Endothelial cell (in vitro differentiated cells): ENCODE data around the gene CHMP1B. TPM values are rescaled to one million over a fixed set of nuclear protein-coding genes. Genes with fewer than 3 reads are reported as not detected.

ENCODE experiments used
- DNase-seq: peaks from one replicate; pipeline ENCODE4 v3.0.0; 2021; ENCODE audit warnings: low spot score
- H3K27ac Mint-ChIP-seq: one replicate; pipeline ENCODE4 v1.8.0; 2021; ENCODE audit warnings: mixed read lengths, inconsistent platforms; ENCODE audit not compliant: unreplicated experiment
- H3K27me3 Mint-ChIP-seq: one replicate; pipeline ENCODE4 v1.8.0; 2021; ENCODE audit warnings: mild to moderate bottlenecking, moderate library complexity, mixed read lengths, inconsistent platforms; ENCODE audit not compliant: unreplicated experiment
- H3K36me3 Mint-ChIP-seq: one replicate; pipeline ENCODE4 v1.8.0; 2021; ENCODE audit warnings: mild to moderate bottlenecking, low read depth, mixed read lengths, inconsistent platforms; ENCODE audit not compliant: unreplicated experiment
- H3K4me1 Mint-ChIP-seq: one replicate; pipeline ENCODE4 v1.8.0; 2021; ENCODE audit warnings: mild to moderate bottlenecking, mixed read lengths, inconsistent platforms; ENCODE audit not compliant: unreplicated experiment
- H3K4me3 Mint-ChIP-seq: one replicate; pipeline ENCODE4 v1.8.0; 2021; ENCODE audit warnings: mild to moderate bottlenecking, mixed read lengths, inconsistent platforms; ENCODE audit not compliant: unreplicated experiment
- H3K9me3 Mint-ChIP-seq: one replicate; pipeline ENCODE4 v1.8.0; 2021; ENCODE audit warnings: mixed read lengths, inconsistent platforms; ENCODE audit not compliant: unreplicated experiment
- total RNA-seq: library from RNA; stranded (reverse); fragmentation: NEBNext Ultra II Directional; extraction: Animal tissue kit (Norgen Biotek cat#: 25700); gene quantifications from one replicate; pipeline ENCODE4 v1.2.1, GENCODE V29; 2021; ENCODE audit not compliant: unreplicated experiment
- TF ChIP-seq, protein P1 (sequence below): fragments of 200-600 bp; sonication (generic); IDR thresholded peaks from one replicate; pipeline ENCODE4 v1.5.0; 2021; ENCODE audit warnings: antibody characterized with exemption; ENCODE audit not compliant: unreplicated experiment

Gene CHMP1B
- total RNA-seq, 1 donor from 2014 or later, result 38.5 TPM

GRCh38 chr18:11844436-11844835 lies 6.8 kb upstream of the CHMP1B start:
- Mint-ChIP-seq H3K9me3 (no peaks in the 10 kb centered on the region), H3K27me3 (peaks cover 2% of the 10 kb centered on the region), H3K4me3 (no peak overlapping the region), H3K36me3 (no peaks in the 10 kb centered on the region), H3K4me1 (peaks cover 17% of the 10 kb centered on the region), H3K27ac (no peak overlapping the region)
- no peak for DNase-seq
- TF ChIP-seq, protein P1, sequence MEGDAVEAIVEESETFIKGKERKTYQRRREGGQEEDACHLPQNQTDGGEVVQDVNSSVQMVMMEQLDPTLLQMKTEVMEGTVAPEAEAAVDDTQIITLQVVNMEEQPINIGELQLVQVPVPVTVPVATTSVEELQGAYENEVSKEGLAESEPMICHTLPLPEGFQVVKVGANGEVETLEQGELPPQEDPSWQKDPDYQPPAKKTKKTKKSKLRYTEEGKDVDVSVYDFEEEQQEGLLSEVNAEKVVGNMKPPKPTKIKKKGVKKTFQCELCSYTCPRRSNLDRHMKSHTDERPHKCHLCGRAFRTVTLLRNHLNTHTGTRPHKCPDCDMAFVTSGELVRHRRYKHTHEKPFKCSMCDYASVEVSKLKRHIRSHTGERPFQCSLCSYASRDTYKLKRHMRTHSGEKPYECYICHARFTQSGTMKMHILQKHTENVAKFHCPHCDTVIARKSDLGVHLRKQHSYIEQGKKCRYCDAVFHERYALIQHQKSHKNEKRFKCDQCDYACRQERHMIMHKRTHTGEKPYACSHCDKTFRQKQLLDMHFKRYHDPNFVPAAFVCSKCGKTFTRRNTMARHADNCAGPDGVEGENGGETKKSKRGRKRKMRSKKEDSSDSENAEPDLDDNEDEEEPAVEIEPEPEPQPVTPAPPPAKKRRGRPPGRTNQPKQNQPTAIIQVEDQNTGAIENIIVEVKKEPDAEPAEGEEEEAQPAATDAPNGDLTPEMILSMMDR, result no peak

- Mint-ChIP-seq H3K4me1 (peaks cover 14% of the 10 kb centered on the region), H3K4me3 (no peak overlapping the region), H3K9me3 (no peaks in the 10 kb centered on the region), H3K36me3 (peaks cover 3% of the 10 kb centered on the region), H3K27me3 (peaks cover 2% of the 10 kb centered on the region), H3K27ac (no peak overlapping the region)
- DNase-seq, result no peak
- TF ChIP-seq, protein P1, result no peak
These were observed 5.6 kb upstream of the CHMP1B start for GRCh38 chr18:11845654-11846053.

DNA sequence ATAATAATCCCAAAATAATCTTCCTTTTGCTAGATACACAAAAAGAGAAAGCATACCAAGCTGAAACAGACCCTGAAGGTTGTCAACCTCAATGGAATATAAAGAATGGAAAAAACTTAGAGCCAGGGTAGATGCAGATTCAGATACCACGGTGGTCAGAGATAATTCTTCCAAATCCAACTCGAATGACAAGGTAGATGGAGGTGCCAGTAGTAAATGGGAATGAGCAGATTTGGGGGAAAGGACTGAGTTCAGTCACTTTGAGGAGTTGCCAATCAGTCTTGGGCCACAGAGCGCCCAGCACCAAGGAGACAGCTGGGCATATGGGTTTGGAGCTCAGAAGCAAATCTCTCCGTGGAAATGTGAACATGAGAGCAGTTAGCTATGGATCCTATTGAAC lies 3.4 kb upstream of the CHMP1B start:
- peaks cover 24% of the 10 kb centered on the region for H3K4me1 Mint-ChIP-seq
- TF ChIP-seq, protein P1, result no peak
- peaks cover 11% of the 10 kb centered on the region for H3K36me3 Mint-ChIP-seq
- DNase-seq, result no peak
- no peak overlapping the region for H3K4me3 Mint-ChIP-seq
- H3K27me3 Mint-ChIP-seq, result peaks cover 5% of the 10 kb centered on the region
- H3K27ac Mint-ChIP-seq, result no peak overlapping the region
- H3K9me3 Mint-ChIP-seq, result no peaks in the 10 kb centered on the region

DNA sequence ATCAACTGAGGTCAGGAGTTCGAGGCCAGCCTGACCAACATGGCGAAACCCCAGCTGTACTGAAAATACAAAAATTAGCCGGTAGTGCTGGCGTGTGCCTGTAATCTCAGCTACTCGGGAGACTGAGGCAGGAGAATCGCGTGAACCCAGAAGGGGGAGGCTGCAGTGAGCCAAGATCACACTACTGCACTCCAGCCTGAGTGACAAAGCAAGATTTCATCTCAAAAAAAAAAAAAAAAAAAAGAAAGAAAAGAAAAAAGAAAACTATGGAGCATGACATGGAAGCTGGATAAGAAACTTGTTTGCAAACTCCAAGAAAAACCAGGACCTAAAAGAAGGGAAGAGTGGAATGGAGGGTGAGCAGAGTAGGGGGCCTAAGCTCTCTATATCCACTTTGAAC lies 1.9 kb upstream of the CHMP1B start:
- Mint-ChIP-seq H3K27me3 (peaks cover 5% of the 10 kb centered on the region), H3K4me1 (peaks cover 26% of the 10 kb centered on the region), H3K9me3 (no peaks in the 10 kb centered on the region), H3K27ac (no peak overlapping the region), H3K36me3 (peaks cover 11% of the 10 kb centered on the region), H3K4me3 (no peak overlapping the region)
- TF ChIP-seq, protein P1, result no peak
- no peak for DNase-seq

DNA sequence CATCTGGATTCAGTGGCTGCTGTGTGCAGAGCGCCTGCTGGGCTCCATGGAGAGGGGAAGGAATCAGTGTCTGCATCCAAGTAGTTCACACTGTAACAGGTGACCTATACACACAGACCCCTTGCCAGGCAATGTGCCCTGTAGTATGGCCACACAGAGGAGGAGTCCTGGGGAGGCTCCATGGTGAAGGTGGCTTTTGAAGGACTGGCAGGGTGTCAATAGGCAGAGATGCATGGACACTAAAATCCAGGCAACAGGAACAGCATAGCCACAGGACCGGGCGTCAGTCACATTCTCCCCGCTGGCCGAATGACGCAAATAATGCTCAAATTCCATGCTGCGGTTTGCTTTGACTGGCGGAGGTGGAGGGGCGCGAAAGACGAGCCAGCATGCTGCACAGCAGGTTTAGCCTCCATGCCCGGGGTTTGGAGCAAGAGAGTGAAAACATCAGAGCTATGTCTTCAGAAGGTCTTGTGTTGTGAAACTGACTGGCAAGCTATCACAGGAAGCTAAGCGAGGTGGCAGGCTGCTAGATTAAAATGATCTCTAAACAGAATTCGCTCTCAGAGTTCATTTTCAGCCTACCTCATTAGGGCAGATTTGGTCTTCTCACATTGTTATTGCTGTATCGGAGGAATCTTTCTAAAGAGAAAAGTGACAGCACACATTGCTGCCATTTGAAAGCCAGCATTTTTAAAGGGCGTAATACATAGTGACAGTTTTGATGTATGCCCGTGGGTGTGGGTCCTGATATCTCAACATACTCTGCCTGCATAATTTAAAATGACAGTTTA lies 1.2 kb upstream of the CHMP1B start:
- Mint-ChIP-seq H3K4me3 (peak overlapping the region; percentile 100), H3K27ac (peak overlapping the region; percentile 100), H3K27me3 (peaks cover 5% of the 10 kb centered on the region), H3K9me3 (no peaks in the 10 kb centered on the region), H3K36me3 (peaks cover 11% of the 10 kb centered on the region), H3K4me1 (peaks cover 26% of the 10 kb centered on the region)
- DNase-seq, result no peak
- TF ChIP-seq, protein P1, result no peak
